ENCODE measurements around the gene RWDD1.

RWDD1 gene

GRCh38 chr6:116562019-116562403 is 9.3 kb upstream of the RWDD1 start:
- no peak for TF ChIP-seq SIN3A (IDR thresholded peaks at IDR 0.05; ENCODE audit: borderline replicate concordance, insufficient read depth, low read length)
- TF ChIP-seq, protein P1, sequence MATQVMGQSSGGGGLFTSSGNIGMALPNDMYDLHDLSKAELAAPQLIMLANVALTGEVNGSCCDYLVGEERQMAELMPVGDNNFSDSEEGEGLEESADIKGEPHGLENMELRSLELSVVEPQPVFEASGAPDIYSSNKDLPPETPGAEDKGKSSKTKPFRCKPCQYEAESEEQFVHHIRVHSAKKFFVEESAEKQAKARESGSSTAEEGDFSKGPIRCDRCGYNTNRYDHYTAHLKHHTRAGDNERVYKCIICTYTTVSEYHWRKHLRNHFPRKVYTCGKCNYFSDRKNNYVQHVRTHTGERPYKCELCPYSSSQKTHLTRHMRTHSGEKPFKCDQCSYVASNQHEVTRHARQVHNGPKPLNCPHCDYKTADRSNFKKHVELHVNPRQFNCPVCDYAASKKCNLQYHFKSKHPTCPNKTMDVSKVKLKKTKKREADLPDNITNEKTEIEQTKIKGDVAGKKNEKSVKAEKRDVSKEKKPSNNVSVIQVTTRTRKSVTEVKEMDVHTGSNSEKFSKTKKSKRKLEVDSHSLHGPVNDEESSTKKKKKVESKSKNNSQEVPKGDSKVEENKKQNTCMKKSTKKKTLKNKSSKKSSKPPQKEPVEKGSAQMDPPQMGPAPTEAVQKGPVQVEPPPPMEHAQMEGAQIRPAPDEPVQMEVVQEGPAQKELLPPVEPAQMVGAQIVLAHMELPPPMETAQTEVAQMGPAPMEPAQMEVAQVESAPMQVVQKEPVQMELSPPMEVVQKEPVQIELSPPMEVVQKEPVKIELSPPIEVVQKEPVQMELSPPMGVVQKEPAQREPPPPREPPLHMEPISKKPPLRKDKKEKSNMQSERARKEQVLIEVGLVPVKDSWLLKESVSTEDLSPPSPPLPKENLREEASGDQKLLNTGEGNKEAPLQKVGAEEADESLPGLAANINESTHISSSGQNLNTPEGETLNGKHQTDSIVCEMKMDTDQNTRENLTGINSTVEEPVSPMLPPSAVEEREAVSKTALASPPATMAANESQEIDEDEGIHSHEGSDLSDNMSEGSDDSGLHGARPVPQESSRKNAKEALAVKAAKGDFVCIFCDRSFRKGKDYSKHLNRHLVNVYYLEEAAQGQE (IDR thresholded peaks at IDR 0.05; ENCODE audit: insufficient read depth in 1 of 2, low read depth in 2 of 2, low read length in 2 of 2), result no peak
- TF ChIP-seq TAF1 (IDR thresholded peaks at IDR 0.05; ENCODE audit: borderline replicate concordance, insufficient read depth, low read length), result no peak
- no peak for TF ChIP-seq POLR2AphosphoS5 (IDR thresholded peaks at IDR 0.05; ENCODE audit: low read depth, low read length)
- TF ChIP-seq FOXP2 (optimal IDR thresholded peaks at IDR 0.05; ENCODE audit: borderline replicate concordance, extremely low read depth, extremely low read length, insufficient read depth), result no peak

DNA sequence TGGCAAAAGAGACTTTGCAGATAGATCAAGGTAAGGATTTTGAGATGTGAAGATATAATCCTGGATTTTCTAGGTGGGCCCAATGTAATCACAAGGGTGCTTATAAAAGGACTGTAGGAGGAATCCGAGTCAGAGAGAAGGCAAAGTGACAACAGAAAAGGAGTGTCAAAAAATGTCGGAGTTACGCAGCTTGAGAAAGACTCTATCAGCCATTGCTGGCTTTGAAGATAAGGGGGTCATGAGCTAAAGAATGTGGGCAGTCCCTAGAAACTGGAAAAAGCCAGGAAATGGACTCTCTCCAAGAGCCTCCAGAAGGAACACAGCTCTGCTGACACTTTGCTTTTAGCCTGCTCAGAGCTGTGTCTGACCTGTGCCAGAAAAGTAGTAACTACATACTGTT is 8.7 kb upstream of the RWDD1 start:
- TF ChIP-seq POLR2AphosphoS5 (IDR thresholded peaks at IDR 0.05; ENCODE audit: low read depth, low read length) (no peak), SIN3A (IDR thresholded peaks at IDR 0.05; ENCODE audit: borderline replicate concordance, insufficient read depth, low read length) (no peak), FOXP2 (optimal IDR thresholded peaks at IDR 0.05; ENCODE audit: borderline replicate concordance, extremely low read depth, extremely low read length, insufficient read depth) (no peak), TAF1 (IDR thresholded peaks at IDR 0.05; ENCODE audit: borderline replicate concordance, insufficient read depth, low read length) (no peak)
- TF ChIP-seq, protein P1 (IDR thresholded peaks at IDR 0.05; ENCODE audit: insufficient read depth in 1 of 2, low read depth in 2 of 2, low read length in 2 of 2), result no peak

- TF ChIP-seq TAF1 (IDR thresholded peaks at IDR 0.05; ENCODE audit: borderline replicate concordance, insufficient read depth, low read length), result no peak
- no peak for TF ChIP-seq FOXP2 (optimal IDR thresholded peaks at IDR 0.05; ENCODE audit: borderline replicate concordance, extremely low read depth, extremely low read length, insufficient read depth)
- TF ChIP-seq, protein P1 (IDR thresholded peaks at IDR 0.05; ENCODE audit: insufficient read depth in 1 of 2, low read depth in 2 of 2, low read length in 2 of 2), result no peak
- TF ChIP-seq SIN3A (IDR thresholded peaks at IDR 0.05; ENCODE audit: borderline replicate concordance, insufficient read depth, low read length), result no peak
- no peak for TF ChIP-seq POLR2AphosphoS5 (IDR thresholded peaks at IDR 0.05; ENCODE audit: low read depth, low read length)
These were observed 7.5 kb upstream of the RWDD1 start for GRCh38 chr6:116563830-116564229.

GRCh38 chr6:116564311-116564710 is 7.0 kb upstream of the RWDD1 start:
- TF ChIP-seq, protein P1 (IDR thresholded peaks at IDR 0.05; ENCODE audit: insufficient read depth in 1 of 2, low read depth in 2 of 2, low read length in 2 of 2), result no peak
- TF ChIP-seq SIN3A (IDR thresholded peaks at IDR 0.05; ENCODE audit: borderline replicate concordance, insufficient read depth, low read length), result no peak
- no peak for TF ChIP-seq FOXP2 (optimal IDR thresholded peaks at IDR 0.05; ENCODE audit: borderline replicate concordance, extremely low read depth, extremely low read length, insufficient read depth)
- TF ChIP-seq TAF1 (IDR thresholded peaks at IDR 0.05; ENCODE audit: borderline replicate concordance, insufficient read depth, low read length), result no peak
- TF ChIP-seq POLR2AphosphoS5 (IDR thresholded peaks at IDR 0.05; ENCODE audit: low read depth, low read length), result no peak

Measured in PFSK-1 (cell line).